Progenitor cell of endocrine pancreas (in vitro differentiated cells): ENCODE data around the gene LTBP2. TPM values are rescaled to one million over a fixed set of nuclear protein-coding genes. Genes with fewer than 3 reads are reported as not detected.

Source experiments
- DNase-seq: peaks from one replicate; pipeline ENCODE4 v3.0.0; 2021; ENCODE audit warnings: low spot score; ENCODE audit not compliant: unreplicated experiment
- H3K27ac Mint-ChIP-seq: 2 replicates; pipeline ENCODE4 v1.8.0; 2021; ENCODE audit warnings: mild to moderate bottlenecking, moderate library complexity, mixed read lengths
- H3K27me3 Mint-ChIP-seq: 2 replicates; pipeline ENCODE4 v1.8.0; 2021; ENCODE audit warnings: mixed read lengths
- H3K36me3 Mint-ChIP-seq: 2 replicates; pipeline ENCODE4 v1.8.0; 2022; ENCODE audit warnings: mixed read lengths; ENCODE audit not compliant: insufficient read depth
- H3K4me1 Mint-ChIP-seq: 2 replicates; pipeline ENCODE4 v1.8.0; 2021; ENCODE audit warnings: low read depth, mixed read lengths
- H3K4me3 Mint-ChIP-seq: 2 replicates; pipeline ENCODE4 v1.8.0; 2021; ENCODE audit warnings: low read depth, mild to moderate bottlenecking, moderate library complexity, mixed read lengths
- H3K9me3 Mint-ChIP-seq: 2 replicates; pipeline ENCODE4 v1.8.0; 2021; ENCODE audit warnings: low read depth, mixed read lengths
- CTCF ChIP-seq: fragments of 200-600 bp; sonication (generic); IDR thresholded peaks from one replicate; pipeline ENCODE4 v1.5.0; 2021; ENCODE audit warnings: antibody characterized with exemption, mild to moderate bottlenecking; ENCODE audit not compliant: unreplicated experiment
- total RNA-seq: library from RNA; stranded (reverse); gene quantifications from 2 replicates; pipeline ENCODE4 v1.2.1, GENCODE V29; 2021

Gene LTBP2
- total RNA-seq, 1 donor from 2014 or later, result 0.79 TPM

DNA sequence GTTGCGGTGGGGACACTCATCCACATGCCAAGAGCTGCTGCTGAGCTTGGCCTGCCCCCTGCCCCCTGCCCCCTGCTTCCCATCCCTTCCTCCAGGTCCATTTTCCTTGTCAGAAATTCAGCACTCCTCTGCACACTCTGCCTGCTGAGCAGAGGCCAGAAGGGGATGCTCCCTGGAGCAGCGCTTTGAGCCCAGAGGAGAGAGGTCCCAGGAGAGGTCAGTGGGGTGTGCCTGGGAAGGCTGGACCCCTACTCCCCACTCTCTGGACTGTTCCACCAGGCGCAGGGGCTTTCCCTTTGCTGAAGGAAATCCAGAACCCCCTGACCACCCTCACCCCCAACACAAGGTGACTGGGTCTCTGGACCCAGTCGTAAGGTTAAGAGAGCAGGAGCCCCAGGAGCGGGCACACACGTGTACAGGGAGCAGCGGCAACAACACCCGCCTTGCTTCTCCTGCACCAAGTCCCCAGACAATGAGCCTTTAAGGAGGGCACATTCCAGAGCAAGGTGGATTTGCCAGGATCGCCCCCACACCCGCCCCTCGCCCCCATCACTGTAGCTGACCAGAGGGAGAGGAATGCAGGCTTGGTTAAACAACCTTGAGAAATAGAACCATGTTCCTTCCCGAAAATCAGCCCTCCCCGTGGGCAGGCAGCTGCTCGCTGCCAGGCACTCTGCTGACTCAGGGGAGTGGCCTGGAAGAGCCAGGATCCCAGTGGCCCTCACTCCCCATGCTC lies 87.8 kb downstream of the LTBP2 start:
- Mint-ChIP-seq H3K27me3 (peaks cover 6% of the 10 kb centered on the region), H3K4me3 (no peak overlapping the region), H3K4me1 (no peaks in the 10 kb centered on the region), H3K9me3 (no peaks in the 10 kb centered on the region), H3K36me3 (no peaks in the 10 kb centered on the region), H3K27ac (no peak overlapping the region)
- no peak for TF ChIP-seq CTCF
- DNase-seq, result no peak

DNA sequence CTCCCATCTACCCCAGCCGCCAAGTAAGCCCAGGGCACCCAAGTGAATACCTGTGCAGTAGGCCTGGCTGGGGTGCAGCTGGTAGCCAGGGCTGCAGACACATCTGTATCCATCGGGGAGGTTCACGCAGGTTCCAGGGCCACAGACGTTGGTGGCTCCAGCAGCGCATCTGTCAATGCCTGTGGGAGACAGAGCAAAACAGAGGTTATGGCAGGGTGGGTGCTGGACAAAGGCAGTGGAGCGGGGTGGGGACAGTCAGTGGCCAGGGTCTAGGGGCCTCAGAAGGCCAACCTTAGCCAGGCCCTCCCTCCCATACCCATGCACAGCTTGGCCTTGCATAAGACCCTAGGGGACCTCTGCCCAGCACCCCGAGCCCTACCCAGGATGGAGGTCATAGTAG lies 89.3 kb downstream of the LTBP2 start:
- H3K27me3 Mint-ChIP-seq, result peaks cover 6% of the 10 kb centered on the region
- H3K36me3 Mint-ChIP-seq, result no peaks in the 10 kb centered on the region
- H3K4me3 Mint-ChIP-seq, result no peak overlapping the region

DNA sequence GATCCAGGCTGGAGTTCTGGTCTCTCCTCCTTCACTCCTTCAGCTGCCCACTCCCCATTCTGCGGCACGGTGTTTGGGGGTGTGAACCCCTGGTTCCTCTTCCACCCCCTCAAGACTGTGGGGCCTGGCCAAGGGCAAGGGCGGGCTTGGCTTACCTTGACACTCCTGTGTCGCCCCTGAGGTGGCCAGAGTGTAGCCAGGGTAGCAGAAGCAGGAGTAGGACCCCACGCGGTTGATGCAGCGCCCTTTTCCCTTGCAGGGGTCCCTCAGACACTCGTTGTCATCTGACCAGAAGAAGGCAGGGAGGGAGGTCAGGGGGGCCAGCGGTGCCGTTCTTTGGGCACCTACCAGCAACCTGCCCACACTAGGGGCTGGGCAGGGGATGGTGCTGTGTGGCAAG lies 90.3 kb downstream of the LTBP2 start:
- no peak overlapping the region for H3K4me3 Mint-ChIP-seq
- no peak overlapping the region for H3K27ac Mint-ChIP-seq
- no peaks in the 10 kb centered on the region for H3K36me3 Mint-ChIP-seq
- no peaks in the 10 kb centered on the region for H3K4me1 Mint-ChIP-seq
- H3K9me3 Mint-ChIP-seq, result no peaks in the 10 kb centered on the region
- TF ChIP-seq CTCF, result no peak
- H3K27me3 Mint-ChIP-seq, result peaks cover 6% of the 10 kb centered on the region
- DNase-seq, result no peak

More for the DNA sequence above, 89.3 kb downstream of the LTBP2 start:
- no peak for TF ChIP-seq CTCF
- no peak overlapping the region for H3K27ac Mint-ChIP-seq
- DNase-seq, result no peak
- H3K9me3 Mint-ChIP-seq, result no peaks in the 10 kb centered on the region
- no peaks in the 10 kb centered on the region for H3K4me1 Mint-ChIP-seq

DNA sequence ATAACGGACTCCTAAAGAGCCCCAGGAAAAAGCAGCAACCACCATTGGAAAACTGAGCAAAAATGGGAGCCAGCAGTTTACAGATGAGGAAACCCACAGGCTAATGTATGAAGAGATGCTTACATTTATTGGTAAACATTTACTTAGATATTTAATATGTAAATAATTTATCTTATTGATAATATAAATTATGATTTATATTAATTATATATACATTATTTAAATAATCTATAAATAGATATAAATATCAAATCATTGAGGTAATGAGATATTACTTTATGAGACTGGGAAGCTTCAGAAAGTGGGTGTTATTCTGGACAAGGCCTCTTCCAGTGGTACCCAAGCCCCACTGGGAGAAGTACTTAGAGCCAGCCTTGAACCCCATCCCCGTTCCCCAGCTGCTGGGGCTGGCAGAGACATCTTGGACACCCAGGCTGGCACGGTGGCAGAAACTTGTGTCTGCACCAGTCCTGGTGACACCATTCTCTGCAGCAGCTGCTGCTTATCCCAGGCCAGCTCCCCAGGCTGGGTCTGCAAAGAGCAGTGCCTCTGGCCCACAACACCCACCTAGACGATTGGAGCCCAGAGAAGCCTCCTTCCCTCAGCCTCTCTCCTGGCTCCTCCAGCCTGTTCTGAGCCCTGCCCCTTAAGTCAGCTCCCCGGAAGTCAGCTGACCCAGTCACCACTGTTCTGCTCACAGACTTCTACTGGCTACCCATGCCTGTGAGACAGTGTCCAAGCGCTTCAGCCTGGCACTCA lies 92.5 kb downstream of the LTBP2 start:
- H3K27ac Mint-ChIP-seq, result no peak overlapping the region
- no peak for TF ChIP-seq CTCF
- no peak for DNase-seq
- no peaks in the 10 kb centered on the region for H3K36me3 Mint-ChIP-seq
- peaks cover 2% of the 10 kb centered on the region for H3K4me1 Mint-ChIP-seq
- no peaks in the 10 kb centered on the region for H3K27me3 Mint-ChIP-seq
- no peak overlapping the region for H3K4me3 Mint-ChIP-seq
- no peaks in the 10 kb centered on the region for H3K9me3 Mint-ChIP-seq

DNA sequence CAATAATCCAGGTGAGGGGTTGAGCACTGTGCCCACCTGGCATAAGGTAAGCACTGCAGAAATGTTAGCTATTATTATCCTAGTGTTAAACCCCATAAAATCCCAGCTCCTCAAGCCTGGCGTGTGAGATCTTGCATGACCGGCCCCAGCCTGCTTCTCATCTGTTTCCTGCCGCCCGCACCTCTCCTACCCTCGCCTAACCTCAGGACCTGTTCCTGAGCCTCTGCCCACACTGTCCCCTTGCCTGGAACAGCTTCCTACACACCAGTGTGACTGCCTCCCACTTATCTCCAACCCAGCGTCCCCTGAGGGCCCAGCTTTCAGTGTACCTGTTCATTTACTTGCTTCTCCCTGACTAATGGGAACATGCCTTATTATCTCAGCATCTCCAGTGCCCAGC lies 93.8 kb downstream of the LTBP2 start:
- TF ChIP-seq CTCF, result no peak
- Mint-ChIP-seq H3K27me3 (no peaks in the 10 kb centered on the region), H3K27ac (no peak overlapping the region), H3K36me3 (no peaks in the 10 kb centered on the region), H3K9me3 (no peaks in the 10 kb centered on the region), H3K4me3 (no peak overlapping the region), H3K4me1 (peaks cover 2% of the 10 kb centered on the region)
- DNase-seq, result no peak
